ENCODE data around the gene OR4D1. TPM values are rescaled to one million over a fixed set of nuclear protein-coding genes. Genes with fewer than 3 reads are reported as not detected.

The OR4D1 gene
- total and polyA plus RNA-seq, 9 of the 15 experiments (the other 6 are each of a cell fraction or from before 2014, with no cell fraction given), result not detected

DNA sequence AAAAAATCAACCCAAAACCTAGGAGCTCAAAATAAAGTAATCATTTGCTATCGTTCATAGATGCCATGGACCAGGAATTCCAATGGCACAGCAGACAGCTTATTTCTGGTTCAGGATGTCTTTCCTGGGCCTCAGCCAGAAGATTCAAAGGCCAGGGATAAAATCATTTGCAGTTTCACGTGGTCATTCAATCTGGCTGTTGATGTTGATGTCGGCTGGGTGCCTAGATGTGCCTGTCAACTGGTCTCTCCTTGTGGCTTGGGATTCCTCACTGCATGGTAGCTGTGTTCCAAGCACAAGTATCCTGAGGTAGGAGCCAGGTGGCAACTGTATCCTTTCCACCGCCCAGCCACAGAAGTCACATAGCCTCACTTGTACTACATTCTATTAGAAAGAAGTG, 33.6 kb downstream of the OR4D1 start:
- Histone ChIP-seq H3K27ac (ENCODE audit: extremely low read depth, low read depth, low read length) (no peak overlapping the region), H2AFZ (ENCODE audit: low read depth, low read length) (no peak overlapping the region), H3K4me3 (no peak overlapping the region), H3K9me1 (ENCODE audit: control insufficient read depth, insufficient read depth, low read length) (no peaks in the 10 kb centered on the region), H3K4me2 (ENCODE audit: insufficient read depth, low read length) (no peak overlapping the region), H3K9ac (ENCODE audit: insufficient read depth in 1 of 2, low read depth in 2 of 2, low read length in 2 of 2) (no peak overlapping the region), H3K36me3 (ENCODE audit: control insufficient read depth, insufficient read depth, low read length) (no peaks in the 10 kb centered on the region), H3K27me3 (ENCODE audit: control insufficient read depth in 2 of 2, insufficient read depth in 2 of 2, low read length in 2 of 2) (peaks cover 0 to 6% of the 10 kb centered on the region in 2 experiments; a peak in 2 of 5 replicates), H4K20me1 (replicated peaks; ENCODE audit: control insufficient read depth, insufficient read depth, low read length) (no peaks in the 10 kb centered on the region), H3K9me3 (replicated peaks; ENCODE audit: control insufficient read depth, insufficient read depth, low read depth, low read length) (no peaks in the 10 kb centered on the region), H3K79me2 (ENCODE audit: control insufficient read depth, insufficient read depth, low read length) (no peaks in the 10 kb centered on the region), H3K4me1 (replicated peaks in 1 of 2; ENCODE audit: control insufficient read depth in 2 of 2, insufficient read depth in 2 of 2, low read length in 2 of 2) (peaks cover 23 to 29% of the 10 kb centered on the region in 2 experiments)
- no peak for ATAC-seq
- intact Hi-C loops (cut with micrococcal nuclease), result no loop called here
- no TSS peak for BruUV-seq (replicated peaks)
- ChIA-PET POLR2A (interaction anchor here (0.6 kb wide), 1 partner anchor 1049 kb away, joined by 3 read pairs; no protein-coding TSS in a partner anchor), CTCF (ENCODE audit: low intra/inter-chr PET ratio) (no interaction called here)
- FAIRE-seq, result no peak
- in situ Hi-C loops (cut with MboI), result no loop called here
- 15% methylated on average over 4 of the region's 4 CpGs for WGBS (ENCODE audit: insufficient coverage, low coverage, missing lambda C conversion rate)
- no peak for DNase-seq (ENCODE audit: extremely low read depth in 1 of 4, low spot score in 3 of 4)
- TF ChIP-seq PRMT5 (CRISPR knock-in tag; IDR thresholded peaks at IDR 0.05) (no peak), XRCC5 (IDR thresholded peaks at IDR 0.05; ENCODE audit: low read depth, low read length) (no peak), MYC (IDR thresholded peaks at IDR 0.05; ENCODE audit: low read depth, low read length) (no peak), MYC (CRISPR knock-in tag; IDR thresholded peaks at IDR 0.05; ENCODE audit: borderline replicate concordance, low read depth) (no peak), CBX3 (IDR thresholded peaks at IDR 0.05; ENCODE audit: borderline replicate concordance in 1 of 2, low read length in 2 of 2) (no peak), SNRNP70 (optimal IDR thresholded peaks at IDR 0.05; ENCODE audit: low read depth, low read length) (no peak), NFIC (IDR thresholded peaks at IDR 0.05) (no peak), GATAD2A (IDR thresholded peaks at IDR 0.05) (no peak), ZNF253 (CRISPR knock-in tag; conservative IDR thresholded peaks at IDR 0.05) (no peak), ZNF354B (CRISPR knock-in tag; IDR thresholded peaks at IDR 0.05) (no peak), TEAD2 (tag; IDR thresholded peaks at IDR 0.05) (no peak), ZNF644 (tag; IDR thresholded peaks at IDR 0.05; ENCODE audit: low read depth) (no peak), SAFB (IDR thresholded peaks at IDR 0.05; ENCODE audit: borderline replicate concordance, low read depth, low read length) (no peak), STAG1 (CRISPR knock-in tag; IDR thresholded peaks at IDR 0.05; ENCODE audit: borderline replicate concordance) (no peak), ZNF830 (CRISPR knock-in tag; IDR thresholded peaks at IDR 0.05) (no peak)
- TF ChIP-seq, protein P1, sequence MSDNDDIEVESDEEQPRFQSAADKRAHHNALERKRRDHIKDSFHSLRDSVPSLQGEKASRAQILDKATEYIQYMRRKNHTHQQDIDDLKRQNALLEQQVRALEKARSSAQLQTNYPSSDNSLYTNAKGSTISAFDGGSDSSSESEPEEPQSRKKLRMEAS (CRISPR knock-in tag; IDR thresholded peaks at IDR 0.05), result no peak
- TF ChIP-seq, protein P2, sequence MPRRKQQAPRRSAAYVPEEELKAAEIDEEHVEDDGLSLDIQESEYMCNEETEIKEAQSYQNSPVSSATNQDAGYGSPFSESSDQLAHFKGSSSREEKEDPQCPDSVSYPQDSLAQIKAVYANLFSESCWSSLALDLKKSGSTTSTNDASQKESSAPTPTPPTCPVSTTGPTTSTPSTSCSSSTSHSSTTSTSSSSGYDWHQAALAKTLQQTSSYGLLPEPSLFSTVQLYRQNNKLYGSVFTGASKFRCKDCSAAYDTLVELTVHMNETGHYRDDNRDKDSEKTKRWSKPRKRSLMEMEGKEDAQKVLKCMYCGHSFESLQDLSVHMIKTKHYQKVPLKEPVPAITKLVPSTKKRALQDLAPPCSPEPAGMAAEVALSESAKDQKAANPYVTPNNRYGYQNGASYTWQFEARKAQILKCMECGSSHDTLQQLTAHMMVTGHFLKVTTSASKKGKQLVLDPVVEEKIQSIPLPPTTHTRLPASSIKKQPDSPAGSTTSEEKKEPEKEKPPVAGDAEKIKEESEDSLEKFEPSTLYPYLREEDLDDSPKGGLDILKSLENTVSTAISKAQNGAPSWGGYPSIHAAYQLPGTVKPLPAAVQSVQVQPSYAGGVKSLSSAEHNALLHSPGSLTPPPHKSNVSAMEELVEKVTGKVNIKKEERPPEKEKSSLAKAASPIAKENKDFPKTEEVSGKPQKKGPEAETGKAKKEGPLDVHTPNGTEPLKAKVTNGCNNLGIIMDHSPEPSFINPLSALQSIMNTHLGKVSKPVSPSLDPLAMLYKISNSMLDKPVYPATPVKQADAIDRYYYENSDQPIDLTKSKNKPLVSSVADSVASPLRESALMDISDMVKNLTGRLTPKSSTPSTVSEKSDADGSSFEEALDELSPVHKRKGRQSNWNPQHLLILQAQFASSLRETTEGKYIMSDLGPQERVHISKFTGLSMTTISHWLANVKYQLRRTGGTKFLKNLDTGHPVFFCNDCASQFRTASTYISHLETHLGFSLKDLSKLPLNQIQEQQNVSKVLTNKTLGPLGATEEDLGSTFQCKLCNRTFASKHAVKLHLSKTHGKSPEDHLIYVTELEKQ (CRISPR knock-in tag; IDR thresholded peaks at IDR 0.05), result no peak
